AG04449 (cell line): Measurements from ENCODE around the gene S100PBP.

Experiments used
- CTCF ChIA-PET: fragments of 350-600 bp; formaldehyde crosslinking; extraction: SDS; loops from one replicate; lab custom pipeline; 2021; ENCODE audit warnings: antibody characterized with exemption; lab: Yijun Ruan, JAX
- POLR2A ChIA-PET: fragments of 400-600, 350-600 bp; formaldehyde crosslinking; extraction: SDS; loops from one replicate; lab custom pipeline; 2020; ENCODE audit warnings: antibody characterized with exemption, inconsistent platforms; lab: Yijun Ruan, JAX
- DNase-seq: peaks from one replicate; pipeline ENCODE4 v3.0.0-alpha.2; 2010; ENCODE audit warnings: low read depth, low spot score
- H3K4me3 ChIP-seq: 2 replicates; pipeline ENCODE4 v1.5.1; 2011; ENCODE audit warnings: low read depth, mild to moderate bottlenecking, control low read depth, low read length
- CTCF ChIP-seq: IDR thresholded peaks from one replicate; pipeline ENCODE4 v1.5.1; 2011; ENCODE audit warnings: mild to moderate bottlenecking, moderate library complexity, low read length, control low read depth, inconsistent platforms; ENCODE audit not compliant: insufficient read depth; ENCODE audit errors: missing control alignments

The S100PBP gene

DNA sequence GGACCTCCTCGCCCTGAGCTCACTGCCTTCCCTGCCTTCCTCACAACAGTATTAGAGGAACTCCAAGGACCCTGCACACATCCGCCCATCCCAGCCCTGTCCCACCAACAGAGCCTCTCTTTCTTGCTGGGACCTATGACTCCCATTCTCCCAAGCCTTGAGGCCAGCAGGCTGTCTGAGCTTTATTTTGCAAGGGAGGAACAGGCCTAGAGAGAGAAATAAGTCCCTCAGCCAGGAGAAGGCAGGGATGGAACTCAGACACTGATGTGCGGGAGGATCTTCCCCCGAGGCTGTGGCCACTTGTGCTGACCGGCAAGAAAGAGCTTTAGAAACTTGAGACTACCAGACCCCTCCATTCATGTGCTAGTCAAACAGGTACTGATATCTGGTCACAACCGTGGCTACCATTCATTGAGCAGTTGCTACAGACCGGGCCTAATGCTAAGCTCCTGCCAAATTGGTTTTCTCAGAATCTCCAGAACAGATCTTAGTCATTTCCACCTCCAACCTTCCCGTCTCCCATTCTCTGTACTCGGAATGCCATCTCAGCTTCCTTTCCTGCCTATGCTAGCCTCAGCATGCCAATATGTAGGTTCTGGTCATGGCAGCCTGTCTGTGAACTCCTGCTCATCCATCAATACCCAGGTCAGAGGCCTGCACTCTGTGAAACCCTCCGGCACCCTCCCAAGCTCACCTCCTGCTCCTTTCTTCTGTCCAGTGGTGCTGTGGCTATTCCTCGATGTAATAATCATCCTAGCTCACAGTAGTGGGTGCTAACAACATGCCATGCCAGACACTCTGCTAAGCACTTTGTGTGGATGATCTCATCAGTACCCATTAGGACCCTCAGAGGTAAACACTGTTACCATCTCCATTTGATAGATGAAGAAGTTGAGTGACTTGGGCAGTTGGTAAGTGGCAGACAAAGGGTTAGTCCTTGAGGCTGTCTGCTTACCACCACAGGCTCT is 79.9 kb downstream of the S100PBP start:
- no peak overlapping the region for H3K4me3 ChIP-seq
- CTCF ChIA-PET = interaction anchor here (0.8 to 4.6 kb wide), 8 partner anchors 10 to 189 kb away, joined by 3 to 29 read pairs (median 4); partner anchors contain the start of gene HPCA
- no peak for TF ChIP-seq CTCF
- no peak for DNase-seq
- POLR2A ChIA-PET = no interaction called here

GRCh38 chr1:32898056-32898455 is 80.6 kb downstream of the S100PBP start:
- no peak overlapping the region for H3K4me3 ChIP-seq
- POLR2A ChIA-PET = no interaction called here
- TF ChIP-seq CTCF = no peak
- no peak for DNase-seq
- CTCF ChIA-PET = interaction anchor here (0.7 to 4.6 kb wide), 6 partner anchors 10 to 197 kb away, joined by 3 to 29 read pairs (median 4); partner anchors contain the start of gene HPCA

- no peak overlapping the region for H3K4me3 ChIP-seq
- POLR2A ChIA-PET = interaction anchor here (0.9 kb wide), 1 partner anchor 182 kb away, joined by 4 read pairs; the partner anchor contains the start of gene AZIN2
- DNase-seq = no peak
- CTCF ChIA-PET = interaction anchor here (0.8 to 4.6 kb wide), 6 partner anchors 11 to 196 kb away, joined by 3 to 29 read pairs (median 5); partner anchors contain the start of gene HPCA
- TF ChIP-seq CTCF = no peak
Observed at GRCh38 chr1:32898958-32899357, 81.5 kb downstream of the S100PBP start.

- H3K4me3 ChIP-seq = no peak overlapping the region
- CTCF ChIA-PET = interaction anchor here (0.8 to 4.6 kb wide), 7 partner anchors 8 to 187 kb away, joined by 3 to 29 read pairs (median 4); partner anchors contain the start of gene HPCA
- POLR2A ChIA-PET = no interaction called here
- no peak for TF ChIP-seq CTCF
- no peak for DNase-seq
Observed at GRCh38 chr1:32899586-32900296, 82.3 kb downstream of the S100PBP start.

GRCh38 chr1:32900371-32900955 is 83.0 kb downstream of the S100PBP start:
- CTCF ChIA-PET = interaction anchor here (1.2 to 4.6 kb wide), 4 partner anchors 9 to 155 kb away, joined by 3 to 29 read pairs (median 8); partner anchors contain the start of gene HPCA
- TF ChIP-seq CTCF = no peak
- peak overlapping the region; percentile 63 for H3K4me3 ChIP-seq
- no peak for DNase-seq
- POLR2A ChIA-PET = no interaction called here
